Measurements from ENCODE around the gene R3HDML.

DNA sequence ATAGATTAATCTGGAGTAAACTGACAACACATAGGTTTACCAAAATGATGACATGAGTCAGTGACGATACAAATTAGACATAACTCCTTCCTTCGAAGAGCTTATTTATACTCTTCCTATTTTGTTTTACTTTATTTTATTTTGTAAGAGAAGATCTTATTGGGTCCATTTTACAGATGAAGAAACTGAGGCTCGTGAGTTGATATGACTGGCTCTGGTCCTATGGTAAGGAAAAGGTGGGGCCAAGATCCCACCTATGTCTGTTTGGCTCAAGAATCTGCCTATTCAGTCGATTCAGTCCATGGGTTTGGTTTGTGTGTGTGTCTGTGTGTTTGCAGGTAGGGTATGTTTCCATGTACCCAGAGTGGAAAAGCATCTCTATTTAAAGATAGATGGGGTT, 8.4 kb upstream of the R3HDML start:
- TF ChIP-seq, protein P1, sequence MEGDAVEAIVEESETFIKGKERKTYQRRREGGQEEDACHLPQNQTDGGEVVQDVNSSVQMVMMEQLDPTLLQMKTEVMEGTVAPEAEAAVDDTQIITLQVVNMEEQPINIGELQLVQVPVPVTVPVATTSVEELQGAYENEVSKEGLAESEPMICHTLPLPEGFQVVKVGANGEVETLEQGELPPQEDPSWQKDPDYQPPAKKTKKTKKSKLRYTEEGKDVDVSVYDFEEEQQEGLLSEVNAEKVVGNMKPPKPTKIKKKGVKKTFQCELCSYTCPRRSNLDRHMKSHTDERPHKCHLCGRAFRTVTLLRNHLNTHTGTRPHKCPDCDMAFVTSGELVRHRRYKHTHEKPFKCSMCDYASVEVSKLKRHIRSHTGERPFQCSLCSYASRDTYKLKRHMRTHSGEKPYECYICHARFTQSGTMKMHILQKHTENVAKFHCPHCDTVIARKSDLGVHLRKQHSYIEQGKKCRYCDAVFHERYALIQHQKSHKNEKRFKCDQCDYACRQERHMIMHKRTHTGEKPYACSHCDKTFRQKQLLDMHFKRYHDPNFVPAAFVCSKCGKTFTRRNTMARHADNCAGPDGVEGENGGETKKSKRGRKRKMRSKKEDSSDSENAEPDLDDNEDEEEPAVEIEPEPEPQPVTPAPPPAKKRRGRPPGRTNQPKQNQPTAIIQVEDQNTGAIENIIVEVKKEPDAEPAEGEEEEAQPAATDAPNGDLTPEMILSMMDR (IDR thresholded peaks at IDR 0.05), result no peak
- TF ChIP-seq POLR2A (IDR thresholded peaks at IDR 0.05), result no peak
